DND-41 (cell line): ENCODE results near the gene PLD3.

Experiments
- CTCF ChIP-seq: IDR thresholded peaks from 2 replicates; pipeline ENCODE4 v1.5.1; 2012; ENCODE audit warnings: borderline replicate concordance, low read length, moderate library complexity, mild to moderate bottlenecking; ENCODE audit not compliant: poor library complexity, severe bottlenecking; ENCODE audit errors: extremely low read depth
- EZH2 ChIP-seq: IDR thresholded peaks from 3 replicates; pipeline ENCODE4 v1.6.1; 2012; ENCODE audit warnings: borderline replicate concordance, low read depth, mild to moderate bottlenecking, moderate library complexity, low read length, inconsistent platforms; ENCODE audit not compliant: severe bottlenecking

DNA sequence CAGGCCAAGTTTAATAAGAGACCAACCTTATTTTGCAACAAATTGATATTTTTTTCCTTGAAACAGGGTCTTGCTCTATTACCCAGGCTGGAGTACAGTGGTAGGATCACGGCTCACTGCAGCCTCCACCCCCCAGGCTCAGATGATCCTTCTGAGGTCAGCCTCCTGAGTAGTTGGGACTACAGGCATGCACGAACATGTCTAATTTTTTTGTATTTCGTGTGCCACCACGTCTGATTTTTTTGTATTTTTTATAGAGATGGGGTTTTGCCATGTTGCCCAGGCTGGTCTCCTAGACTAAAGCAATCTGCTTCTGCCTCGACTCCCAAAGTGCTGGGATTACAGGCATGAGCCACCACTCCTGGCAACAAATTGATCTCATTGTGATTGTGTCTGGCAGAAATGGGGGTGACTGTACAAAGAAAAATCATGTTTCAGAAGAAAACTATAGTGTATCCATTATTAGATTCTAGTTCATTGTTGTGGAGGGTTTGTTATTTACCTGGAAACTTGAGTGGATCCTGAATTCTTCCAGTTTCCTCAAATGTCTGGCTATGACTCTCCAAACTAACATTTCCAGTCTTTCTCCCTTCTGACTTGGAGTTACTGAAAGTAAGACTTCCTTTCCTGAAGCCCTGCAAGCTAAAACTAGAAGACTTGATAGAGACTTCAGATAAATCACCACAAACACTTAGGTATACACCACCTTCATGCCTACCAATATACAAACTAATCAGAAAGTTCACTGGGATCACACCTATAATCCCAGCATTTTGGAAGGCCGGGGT is 46.1 kb upstream of the PLD3 start:
- TF ChIP-seq CTCF (no peak), EZH2 (no peak)
